Neural progenitor cell (in vitro differentiated cells): Measurements from ENCODE around the gene DNAJB11. TPM values are rescaled to one million over a fixed set of nuclear protein-coding genes. Genes with fewer than 3 reads are reported as not detected.

Experiments
- DNase-seq: peaks from one replicate; pipeline ENCODE4 v3.0.0-alpha.2; 2016; ENCODE audit warnings: low spot score
- H2AFZ ChIP-seq: fragments of 200-600 bp; sonication (generic); replicated peaks from 2 replicates; pipeline ENCODE4 v1.6.1; 2016; ENCODE audit warnings: antibody characterized with exemption
- H3F3A ChIP-seq: fragments of 200-600 bp; sonication (generic); 2 replicates; pipeline ENCODE4 v1.6.1; 2016; ENCODE audit warnings: antibody characterized with exemption, low read depth
- H3K27ac ChIP-seq: fragments of 200-600 bp; sonication (generic); 2 replicates; pipeline ENCODE4 v1.5.1; 2016; ENCODE audit warnings: mild to moderate bottlenecking
- H3K27me3 ChIP-seq: fragments of 200-600 bp; sonication (generic); 2 replicates; pipeline ENCODE4 v1.6.1; 2016; ENCODE audit warnings: mild to moderate bottlenecking, moderate library complexity
- H3K36me3 ChIP-seq: fragments of 200-600 bp; sonication (generic); 2 replicates; pipeline ENCODE4 v1.5.1; 2016
- H3K4me1 ChIP-seq: fragments of 200-600 bp; sonication (generic); 2 replicates; pipeline ENCODE4 v1.6.1; 2016; ENCODE audit warnings: mixed run types
- H3K4me2 ChIP-seq: fragments of 200-600 bp; sonication (generic); 2 replicates; pipeline ENCODE4 v1.6.1; 2016
- H3K4me3 ChIP-seq: fragments of 200-600 bp; sonication (generic); 2 replicates; pipeline ENCODE4 v1.5.1; 2016
- H3K79me2 ChIP-seq: fragments of 200-600 bp; sonication (generic); 2 replicates; pipeline ENCODE4 v1.6.1; 2016; ENCODE audit warnings: low read depth
- H3K9ac ChIP-seq: fragments of 200-600 bp; sonication (generic); 2 replicates; pipeline ENCODE4 v1.6.1; 2016
- H3K9me3 ChIP-seq: fragments of 200-600 bp; sonication (generic); 2 replicates; pipeline ENCODE4 v1.5.1; 2016; ENCODE audit warnings: low read depth
- H4K20me1 ChIP-seq: fragments of 200-600 bp; sonication (generic); 2 replicates; pipeline ENCODE4 v1.6.1; 2016; ENCODE audit warnings: low read depth
- H3K27ac Mint-ChIP-seq: 3 replicates; pipeline ENCODE4 v1.8.0; 2021; ENCODE audit warnings: mixed read lengths
- H3K27me3 Mint-ChIP-seq: 2 replicates; pipeline ENCODE4 v1.8.0; 2022; ENCODE audit warnings: low read depth, mild to moderate bottlenecking, inconsistent platforms, moderate library complexity, mixed read lengths; ENCODE audit not compliant: insufficient read depth
- H3K36me3 Mint-ChIP-seq: 3 replicates; pipeline ENCODE4 v1.8.0; 2021; ENCODE audit warnings: mixed read lengths
- H3K4me1 Mint-ChIP-seq: 3 replicates; pipeline ENCODE4 v1.8.0; 2021; ENCODE audit warnings: mixed read lengths
- H3K4me3 Mint-ChIP-seq: 3 replicates; pipeline ENCODE4 v1.8.0; 2021; ENCODE audit warnings: mild to moderate bottlenecking, moderate library complexity, mixed read lengths
- H3K9me3 Mint-ChIP-seq: 3 replicates; pipeline ENCODE4 v1.8.0; 2020; ENCODE audit warnings: mixed read lengths
- CTCF ChIP-seq: fragments of 200-600 bp; sonication (generic); IDR thresholded peaks from 2 replicates; pipeline ENCODE4 v1.5.1; 2017; ENCODE audit warnings: antibody characterized with exemption, mild to moderate bottlenecking
- EZH2 ChIP-seq: fragments of 200-600 bp; sonication (generic); IDR thresholded peaks from 2 replicates; pipeline ENCODE4 v1.6.1; 2017; ENCODE audit warnings: antibody characterized with exemption, mild to moderate bottlenecking, moderate library complexity
- EZH2phosphoT487 ChIP-seq: fragments of 200-600 bp; sonication (generic); IDR thresholded peaks from 2 replicates; pipeline ENCODE4 v1.6.1; 2017; ENCODE audit warnings: antibody characterized with exemption
- total RNA-seq: library from RNA; depleted of rRNA; stranded (reverse); fragments of >200 nt; gene quantifications from 2 replicates; pipeline ENCODE4 v1.2.3, GENCODE V29; 2015; ENCODE audit warnings: low replicate concordance

Gene DNAJB11
- total RNA-seq, 1 donor from 2014 or later: 73.0 TPM

- Histone ChIP-seq H2AFZ (no peak overlapping the region), H4K20me1 (no peaks in the 10 kb centered on the region), H3K27me3 (no peaks in the 10 kb centered on the region), H3K9ac (no peak overlapping the region), H3K4me3 (no peak overlapping the region), H3K4me2 (no peak overlapping the region), H3K27ac (no peak overlapping the region), H3K36me3 (no peaks in the 10 kb centered on the region), H3K79me2 (no peaks in the 10 kb centered on the region), H3K9me3 (no peaks in the 10 kb centered on the region), H3K4me1 (peaks cover 21% of the 10 kb centered on the region), H3F3A (no peaks in the 10 kb centered on the region)
- H3K9me3 Mint-ChIP-seq: no peaks in the 10 kb centered on the region
- H3K4me3 Mint-ChIP-seq: no peak overlapping the region
- TF ChIP-seq CTCF: no peak
- no peak for DNase-seq
- H3K27ac Mint-ChIP-seq: no peak overlapping the region
- no peaks in the 10 kb centered on the region for H3K36me3 Mint-ChIP-seq
- H3K4me1 Mint-ChIP-seq: peaks cover 78% of the 10 kb centered on the region
- peaks cover 2% of the 10 kb centered on the region for H3K27me3 Mint-ChIP-seq
Observed at GRCh38 chr3:186538779-186539178, 31.7 kb upstream of the DNAJB11 start.

- TF ChIP-seq EZH2 (no peak), CTCF (peak; percentile 96)
- Histone ChIP-seq H3K36me3 (no peaks in the 10 kb centered on the region), H3K27me3 (no peaks in the 10 kb centered on the region), H3K4me3 (no peak overlapping the region), H4K20me1 (no peaks in the 10 kb centered on the region), H3K4me1 (peaks cover 13% of the 10 kb centered on the region), H2AFZ (no peak overlapping the region), H3K4me2 (no peak overlapping the region), H3K9me3 (no peaks in the 10 kb centered on the region), H3F3A (no peaks in the 10 kb centered on the region), H3K27ac (no peak overlapping the region), H3K79me2 (no peaks in the 10 kb centered on the region), H3K9ac (no peak overlapping the region)
- H3K27me3 Mint-ChIP-seq: no peaks in the 10 kb centered on the region
- peaks cover 2% of the 10 kb centered on the region for H3K36me3 Mint-ChIP-seq
- peaks cover 66% of the 10 kb centered on the region for H3K4me1 Mint-ChIP-seq
- no peaks in the 10 kb centered on the region for H3K9me3 Mint-ChIP-seq
- H3K4me3 Mint-ChIP-seq: no peak overlapping the region
- H3K27ac Mint-ChIP-seq: no peak overlapping the region
- peak; percentile 88 for DNase-seq
Observed at GRCh38 chr3:186540221-186540834, 30.2 kb upstream of the DNAJB11 start.

- Histone ChIP-seq H4K20me1 (no peaks in the 10 kb centered on the region), H3K27ac (no peak overlapping the region), H3K27me3 (no peaks in the 10 kb centered on the region), H3K36me3 (no peaks in the 10 kb centered on the region), H3K9me3 (no peaks in the 10 kb centered on the region), H3K79me2 (no peaks in the 10 kb centered on the region), H3F3A (no peaks in the 10 kb centered on the region), H3K4me1 (peaks cover 9% of the 10 kb centered on the region), H3K4me2 (no peak overlapping the region), H2AFZ (no peak overlapping the region), H3K4me3 (no peak overlapping the region), H3K9ac (no peak overlapping the region)
- no peaks in the 10 kb centered on the region for H3K27me3 Mint-ChIP-seq
- H3K36me3 Mint-ChIP-seq: peaks cover 2% of the 10 kb centered on the region
- no peak for DNase-seq
- peak overlapping the region; percentile 55 for H3K27ac Mint-ChIP-seq
- H3K9me3 Mint-ChIP-seq: no peaks in the 10 kb centered on the region
- H3K4me3 Mint-ChIP-seq: no peak overlapping the region
- peaks cover 61% of the 10 kb centered on the region for H3K4me1 Mint-ChIP-seq
- no peak for TF ChIP-seq CTCF
- no peak for TF ChIP-seq EZH2
- no peak for TF ChIP-seq EZH2phosphoT487
Observed at GRCh38 chr3:186540835-186541226, 29.7 kb upstream of the DNAJB11 start.
